Endothelial cell of umbilical vein (primary cell): ENCODE data around the gene CLCA4. TPM values are rescaled to one million over a fixed set of nuclear protein-coding genes. Genes with fewer than 3 reads are reported as not detected.

Experiments
- BruUV-seq: library from RNA; stranded (reverse); fragments of 400-500 nt; replicated peaks from 2 replicates; lab custom pipeline; 2021; lab: Mats Ljungman, UMichigan
- CTCF ChIA-PET: fragments of 300-600, 350-600 bp; sonication (Branson Sonifier 250); formaldehyde crosslinking; loops from one replicate; lab custom pipeline; 2021; ENCODE audit warnings: antibody characterized with exemption, inconsistent platforms; lab: Charles Lee
- POLR2A ChIA-PET: fragments of 300-600, 350-600 bp; sonication (Branson Sonifier 250); formaldehyde crosslinking; loops from one replicate; lab custom pipeline; 2021; ENCODE audit warnings: antibody characterized with exemption, inconsistent platforms; lab: Charles Lee
- DNase-seq: peaks from one replicate; pipeline ENCODE4 v3.0.0-alpha.2; 2011; ENCODE audit warnings: low read depth, low spot score
- FAIRE-seq: peaks from 2 replicates; lab custom pipeline; 2011; peaks lifted over from hg19 to GRCh38; lab: Jason Lieb, UNC
- H2AFZ ChIP-seq: 2 replicates; pipeline ENCODE4 v1.6.0; 2012; ENCODE audit warnings: low read depth, low read length, control low read depth, inconsistent platforms
- H3K27ac ChIP-seq: 2 replicates; pipeline ENCODE4 v1.5.1; 2011; ENCODE audit warnings: low read depth, mild to moderate bottlenecking, control low read depth, low read length, moderate library complexity; ENCODE audit not compliant: insufficient read depth
- H3K27me3 ChIP-seq, 2 experiments: 2 replicates each; pipeline versions ENCODE4 v1.6.0 to v1.6.1; 2011; ENCODE audit warnings: low read length in 2 of 2, mixed read lengths in 1 of 2; ENCODE audit not compliant: control insufficient read depth in 2 of 2, insufficient read depth in 2 of 2
- H3K36me3 ChIP-seq, 2 experiments: 2 replicates in 1 of 2; 3 replicates in 1 of 2; pipeline ENCODE4 v1.5.1; 2011; ENCODE audit warnings: low read length in 2 of 2, mild to moderate bottlenecking in 1 of 2, moderate library complexity in 1 of 2; ENCODE audit not compliant: control insufficient read depth in 2 of 2, insufficient read depth in 2 of 2; ENCODE audit errors: extremely low read depth in 1 of 2
- H3K4me1 ChIP-seq: 3 replicates; pipeline ENCODE4 v1.5.1; 2011; ENCODE audit warnings: mild to moderate bottlenecking, low read length; ENCODE audit not compliant: control insufficient read depth, insufficient read depth; ENCODE audit errors: extremely low read depth
- H3K4me2 ChIP-seq: 2 replicates; pipeline ENCODE4 v1.6.1; 2011; ENCODE audit warnings: low read length, control low read depth, mixed read lengths; ENCODE audit not compliant: insufficient read depth
- H3K4me3 ChIP-seq, 3 experiments: fragments of 200-600 bp in 1 of 3; sonication (generic), shearing (Covaris generic) in 1 of 3; replicated peaks in 1 of 3; 2 replicates each; pipeline ENCODE4 v1.5.1; 2011 to 2016; ENCODE audit warnings: control low read depth in 3 of 3, low read length in 3 of 3, mild to moderate bottlenecking in 2 of 3, inconsistent platforms in 1 of 3, low read depth in 1 of 3, moderate library complexity in 1 of 3; ENCODE audit not compliant: insufficient read depth in 1 of 3
- H3K79me2 ChIP-seq: 2 replicates; pipeline ENCODE4 v1.6.0; 2012; ENCODE audit warnings: low read length, inconsistent platforms; ENCODE audit not compliant: control insufficient read depth, insufficient read depth
- H3K9ac ChIP-seq: replicated peaks from 2 replicates; pipeline ENCODE3; 2011; ENCODE audit warnings: low read length, control low read depth; ENCODE audit not compliant: insufficient read depth; ENCODE audit errors: extremely low read depth
- H3K9me1 ChIP-seq: replicated peaks from 3 replicates; pipeline ENCODE4 v1.6.0; 2011; ENCODE audit warnings: mild to moderate bottlenecking, low read length; ENCODE audit not compliant: control insufficient read depth, insufficient read depth; ENCODE audit errors: extremely low read depth
- H3K9me3 ChIP-seq: replicated peaks from 2 replicates; pipeline ENCODE4 v1.5.1; 2012; ENCODE audit warnings: low read length, inconsistent platforms; ENCODE audit not compliant: control insufficient read depth, insufficient read depth
- H4K20me1 ChIP-seq: replicated peaks from 2 replicates; pipeline ENCODE3; 2011; ENCODE audit warnings: mild to moderate bottlenecking, low read length; ENCODE audit not compliant: control insufficient read depth, insufficient read depth; ENCODE audit errors: extremely low read depth
- CTCF ChIP-seq, 2 donors: IDR thresholded peaks; 1 replicate in 1 of 2; 2 replicates in 1 of 2; pipeline ENCODE4 v1.5.1; 2011; ENCODE audit warnings: low read length in 2 of 2, mild to moderate bottlenecking in 2 of 2, moderate library complexity in 2 of 2, control low read depth in 1 of 2, inconsistent platforms in 1 of 2, low read depth in 1 of 2; ENCODE audit not compliant: insufficient read depth in 1 of 2; ENCODE audit errors: extremely low read depth in 1 of 2
- EZH2 ChIP-seq: IDR thresholded peaks from 2 replicates; pipeline ENCODE4 v1.6.1; 2012; ENCODE audit warnings: borderline replicate concordance, low read depth, mild to moderate bottlenecking, moderate library complexity, low read length, inconsistent platforms; ENCODE audit not compliant: severe bottlenecking
- FOS ChIP-seq: IDR thresholded peaks from 2 replicates; pipeline ENCODE4 v1.6.1; 2011; ENCODE audit warnings: mild to moderate bottlenecking, low read length, moderate library complexity, borderline replicate concordance; ENCODE audit not compliant: insufficient read depth
- GATA2 ChIP-seq: IDR thresholded peaks from 2 replicates; pipeline ENCODE4 v1.7.0; 2011; ENCODE audit warnings: low read depth, mild to moderate bottlenecking, moderate library complexity, mixed read lengths, low read length; ENCODE audit not compliant: insufficient read length, insufficient read depth
- JUN ChIP-seq: IDR thresholded peaks from 2 replicates; pipeline ENCODE4 v1.6.1; 2011; ENCODE audit warnings: borderline replicate concordance, low read depth; ENCODE audit not compliant: insufficient read length, insufficient read depth
- MAX ChIP-seq: IDR thresholded peaks from 2 replicates; pipeline ENCODE4 v1.6.1; 2011; ENCODE audit not compliant: insufficient read depth, insufficient read length
- MYC ChIP-seq: IDR thresholded peaks from one replicate; pipeline ENCODE4 v1.6.1; 2011; ENCODE audit warnings: mild to moderate bottlenecking, low read depth, low read length
- POLR2A ChIP-seq: IDR thresholded peaks from 2 replicates; pipeline ENCODE4 v1.6.1; 2012; ENCODE audit warnings: low read depth, mild to moderate bottlenecking, control low read depth, low read length
- POLR2AphosphoS5 ChIP-seq: IDR thresholded peaks from 2 replicates; pipeline ENCODE4 v1.6.1; 2012; ENCODE audit warnings: low read depth, mild to moderate bottlenecking, control low read depth, low read length, moderate library complexity; ENCODE audit not compliant: insufficient read depth
- dilution Hi-C: fragments of 300-500 bp; cut with MboI; formaldehyde crosslinking; loops from one replicate; pipeline ENCODE4 v1.15.0; 2019; ENCODE audit warnings: low sequenced_read_pairs; ENCODE audit not compliant: extremely low pct_ligation_motif_present
- intact Hi-C: fragments of 100-400 bp; cut with micrococcal nuclease; formaldehyde crosslinking; loops from one replicate; pipeline ENCODE4 v1.10.0; 2022
- polyA plus RNA-seq, 4 experiments: library from polyadenylated mRNA; depleted of rRNA in 3 of 4; stranded (reverse) in 3 of 4; unstranded in 1 of 4; fragments of >200 nt; gene quantifications; 2 replicates each; pipeline versions ENCODE4 v1.2.1 to v1.2.3, GENCODE V29; 2011 to 2012; ENCODE audit warnings: missing spikeins in 1 of 4
- total RNA-seq: library from RNA; stranded (reverse); gene quantifications from 2 replicates; pipeline ENCODE4 v1.2.3, GENCODE V29; 2021

CLCA4 gene
- total and polyA plus RNA-seq, 2 donors (not counting 3 experiments of a cell fraction or from before 2014, with no cell fraction given) = not detected

- no TSS peak for BruUV-seq
- H3K4me3 ChIP-seq = no peak overlapping the region
- FAIRE-seq (no peak), DNase-seq (no peak)
- no peak overlapping the region for H3K9ac ChIP-seq
- no peaks in the 10 kb centered on the region for H3K36me3 ChIP-seq
- TF ChIP-seq JUN (no peak), POLR2A (no peak), GATA2 (no peak), MYC (no peak), EZH2 (no peak), POLR2AphosphoS5 (no peak), CTCF (IDR thresholded peaks at IDR 0.05; ENCODE audit: extremely low read depth in 1 of 2, insufficient read depth in 1 of 2, low read depth in 1 of 2, low read length in 2 of 2) (no peak), FOS (no peak), MAX (no peak)
- ChIA-PET CTCF (no interaction called here), POLR2A (no interaction called here)
- H3K9me3 ChIP-seq = no peaks in the 10 kb centered on the region
- no peak overlapping the region for H3K4me2 ChIP-seq
- no peak overlapping the region for H2AFZ ChIP-seq
- H3K4me1 ChIP-seq = no peaks in the 10 kb centered on the region
- no peaks in the 10 kb centered on the region for H4K20me1 ChIP-seq
- H3K9me1 ChIP-seq = no peaks in the 10 kb centered on the region
- dilution Hi-C loops (no loop called here), intact Hi-C loops (no loop called here)
- no peak overlapping the region for H3K27ac ChIP-seq
- no peaks in the 10 kb centered on the region for H3K79me2 ChIP-seq
- peaks cover 1 to 10% of the 10 kb centered on the region in 2 experiments for H3K27me3 ChIP-seq
Observed at GRCh38 chr1:86573763-86574484, 27.0 kb downstream of the CLCA4 start.
